Naive B cell (primary cell): ENCODE data around the gene SLC25A51. TPM values are rescaled to one million over a fixed set of nuclear protein-coding genes. Genes with fewer than 3 reads are reported as not detected.
A peak's percentile ranks its signal among the peaks of the same experiment; 100 is the strongest.

Source experiments
- ATAC-seq, 2 donors: fragments of 150-1000 bp; cut with Tn5 transposase; 2 replicates each; pipeline ENCODE4 v1.10.0; 2021; ENCODE audit warnings: low read depth in 2 of 2, mild to moderate bottlenecking in 2 of 2, moderate library complexity in 2 of 2
- DNase-seq: peaks from one replicate; pipeline ENCODE4 v3.0.0; 2022
- H3K27ac Mint-ChIP-seq, 6 donors: one replicate each; pipeline ENCODE4 v1.8.0; 2020 to 2022; ENCODE audit warnings: mild to moderate bottlenecking in 6 of 6, mixed read lengths in 6 of 6, moderate library complexity in 5 of 6, inconsistent platforms in 2 of 6
- H3K27me3 Mint-ChIP-seq, 3 donors: one replicate each; pipeline ENCODE4 v1.8.0; 2021 to 2022; ENCODE audit warnings: mixed read lengths in 3 of 3, mild to moderate bottlenecking in 1 of 3
- H3K36me3 Mint-ChIP-seq, 2 donors: one replicate each; pipeline ENCODE4 v1.8.0; 2020 to 2022; ENCODE audit warnings: mixed read lengths in 2 of 2, inconsistent platforms in 1 of 2, mild to moderate bottlenecking in 1 of 2
- H3K4me1 Mint-ChIP-seq, 3 donors: one replicate each; pipeline ENCODE4 v1.8.0; 2020 to 2022; ENCODE audit warnings: mixed read lengths in 3 of 3, inconsistent platforms in 1 of 3, mild to moderate bottlenecking in 1 of 3, moderate library complexity in 1 of 3
- H3K4me3 Mint-ChIP-seq, 8 donors: one replicate each; pipeline ENCODE4 v1.8.0; 2020 to 2022; ENCODE audit warnings: mild to moderate bottlenecking in 8 of 8, mixed read lengths in 8 of 8, moderate library complexity in 8 of 8, inconsistent platforms in 2 of 8
- H3K9me3 Mint-ChIP-seq, 7 donors: one replicate each; pipeline ENCODE4 v1.8.0; 2020 to 2022; ENCODE audit warnings: mixed read lengths in 7 of 7, mild to moderate bottlenecking in 5 of 7, inconsistent platforms in 2 of 7, moderate library complexity in 1 of 7
- polyA plus RNA-seq, 6 donors: library from polyadenylated mRNA; unstranded; fragments of 300-500 nt; fragmentation: Illumina TruSeq; gene quantifications; one replicate each; pipeline ENCODE4 v1.2.3, GENCODE V29; 2021; ENCODE audit warnings: low read depth in 6 of 6

SLC25A51 gene
- polyA plus RNA-seq, 6 donors from 2014 or later: 7.5 to 11.7 (median 9.7) TPM

DNA sequence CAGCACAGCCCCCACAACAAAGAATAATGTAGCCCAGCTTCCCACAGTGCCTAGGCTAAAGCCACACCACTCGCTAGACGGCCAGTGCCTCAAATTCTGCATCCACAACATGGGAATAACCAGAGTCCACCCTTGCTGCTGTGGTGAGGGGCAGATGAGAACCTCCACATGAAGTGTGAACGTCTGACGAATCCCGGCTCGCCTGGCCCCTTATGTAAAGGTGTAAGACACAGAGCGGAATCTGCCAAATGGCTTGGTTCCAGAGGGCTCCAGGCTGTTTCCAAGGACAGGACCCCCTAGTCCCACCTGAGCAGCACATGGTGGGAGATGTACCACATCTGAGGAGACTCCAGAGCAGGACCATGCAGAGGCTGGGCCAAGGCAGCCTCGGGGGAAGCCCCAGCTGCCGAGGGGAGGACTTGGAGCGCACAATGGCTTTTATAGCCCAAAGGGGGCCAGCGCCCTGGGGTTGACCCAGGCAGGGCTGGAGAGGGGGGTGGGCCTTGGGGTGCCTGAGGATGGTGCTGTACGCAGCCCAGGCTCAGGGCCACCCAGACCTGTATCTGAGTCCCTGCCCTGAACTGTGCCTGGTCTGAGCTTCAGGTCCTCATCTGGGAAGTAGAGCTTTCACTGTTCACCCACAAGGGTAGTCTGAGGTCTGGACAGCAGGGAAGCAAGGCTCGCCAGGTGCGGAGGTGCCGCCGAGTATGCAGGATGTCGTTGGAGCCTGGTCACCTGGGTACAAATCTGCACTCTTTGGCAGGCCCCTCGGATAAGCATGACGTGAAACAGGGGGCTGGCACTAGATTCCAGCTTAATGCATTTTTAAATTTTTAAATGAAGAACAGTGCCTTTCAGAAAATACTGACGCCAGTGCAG, 24.9 kb upstream of the SLC25A51 start:
- H3K36me3 Mint-ChIP-seq: peaks cover 0 to 4% of the 10 kb centered on the region in 2 donors
- no peak overlapping the region for H3K27ac Mint-ChIP-seq

DNA sequence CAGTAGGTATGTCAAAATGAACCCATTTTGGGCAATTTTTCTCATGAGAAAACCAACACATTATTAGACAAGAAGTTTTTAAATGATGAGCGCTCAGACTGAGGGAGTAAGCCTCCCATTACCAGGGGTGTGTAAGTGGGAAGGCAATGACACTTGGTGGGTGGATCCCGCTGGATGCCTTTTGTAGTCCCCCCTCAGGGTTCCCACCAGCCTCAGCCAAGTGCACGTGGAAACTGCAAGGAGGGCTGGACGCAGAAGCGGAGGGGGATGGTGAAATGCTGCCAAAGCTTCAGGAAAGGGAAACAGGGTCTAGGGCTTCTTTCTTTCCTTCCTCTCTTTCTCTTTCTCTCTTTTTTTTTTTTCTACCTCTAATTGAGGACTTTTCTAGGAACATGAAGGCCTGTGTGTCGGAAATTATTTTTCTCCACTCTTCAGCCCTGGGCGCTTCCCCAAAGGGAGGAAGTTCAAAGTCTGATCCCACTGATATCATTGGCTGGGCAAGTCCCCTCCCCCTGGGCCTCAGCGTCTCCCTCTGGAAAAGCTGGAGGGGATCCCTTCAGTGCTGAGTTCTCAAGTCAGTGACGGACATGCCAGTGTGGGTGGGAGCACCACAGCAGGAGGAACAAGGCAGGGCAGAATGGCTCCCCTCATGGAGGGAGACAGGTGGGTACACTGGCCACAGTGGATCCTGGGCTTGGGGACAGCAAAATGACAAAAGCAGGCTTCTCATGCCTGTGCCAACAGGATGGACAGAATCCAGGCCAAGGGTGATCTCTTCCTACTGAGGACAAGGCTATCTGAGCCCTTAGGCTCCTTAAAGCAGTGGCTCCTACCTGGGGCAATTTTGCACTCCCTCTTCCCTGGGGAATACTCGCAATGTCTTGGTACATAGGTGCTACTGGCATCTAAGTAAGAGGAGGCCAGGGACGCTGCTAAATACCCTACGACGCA, 23.9 kb upstream of the SLC25A51 start:
- Mint-ChIP-seq H3K36me3 (peaks cover 0 to 4% of the 10 kb centered on the region in 2 donors), H3K4me1 (no peaks in the 10 kb centered on the region), H3K27me3 (peaks cover 0 to 9% (median 0%) of the 10 kb centered on the region in 3 donors), H3K27ac (no peak overlapping the region), H3K4me3 (peak overlapping the region in 1 of 8 donors; percentile 47), H3K9me3 (peaks cover 0 to 3% (median 0%) of the 10 kb centered on the region in 7 donors)
- ATAC-seq (no peak), DNase-seq (no peak)

More for the DNA sequence above, 24.9 kb upstream of the SLC25A51 start:
- DNase-seq: no peak
- ATAC-seq: no peak
- peak overlapping the region in 1 of 8 donors; percentile 47 for H3K4me3 Mint-ChIP-seq
- H3K4me1 Mint-ChIP-seq: no peaks in the 10 kb centered on the region
- H3K27me3 Mint-ChIP-seq: peaks cover 0 to 9% (median 0%) of the 10 kb centered on the region in 3 donors
- H3K9me3 Mint-ChIP-seq: peaks cover 0 to 3% (median 0%) of the 10 kb centered on the region in 7 donors

DNA sequence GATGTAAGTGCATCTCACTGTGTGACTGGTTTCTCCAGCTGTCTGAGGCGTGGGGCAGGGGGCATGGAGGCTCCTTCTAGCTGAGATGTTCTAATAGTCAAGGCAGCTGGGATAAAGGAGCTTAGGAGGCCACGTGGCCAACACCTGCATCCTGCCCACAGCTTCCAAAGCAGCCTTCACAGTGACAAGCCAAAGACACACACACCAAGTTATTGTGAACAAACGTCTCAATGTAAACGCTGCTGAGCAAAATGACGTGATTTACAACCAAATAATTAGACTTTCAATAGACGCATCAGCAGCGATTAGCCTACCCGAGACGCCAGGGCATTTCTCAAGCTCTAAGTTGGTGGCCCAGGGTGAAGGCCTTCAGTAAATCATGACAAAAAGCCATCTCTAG, 23.2 kb upstream of the SLC25A51 start:
- Mint-ChIP-seq H3K27ac (no peak overlapping the region), H3K27me3 (peaks cover 0 to 9% (median under 1%) of the 10 kb centered on the region in 3 donors), H3K4me1 (no peaks in the 10 kb centered on the region), H3K9me3 (peaks cover 0 to 3% (median 0%) of the 10 kb centered on the region in 7 donors), H3K36me3 (peaks cover 0 to 4% of the 10 kb centered on the region in 2 donors), H3K4me3 (no peak overlapping the region)
- DNase-seq (no peak), ATAC-seq (no peak)

DNA sequence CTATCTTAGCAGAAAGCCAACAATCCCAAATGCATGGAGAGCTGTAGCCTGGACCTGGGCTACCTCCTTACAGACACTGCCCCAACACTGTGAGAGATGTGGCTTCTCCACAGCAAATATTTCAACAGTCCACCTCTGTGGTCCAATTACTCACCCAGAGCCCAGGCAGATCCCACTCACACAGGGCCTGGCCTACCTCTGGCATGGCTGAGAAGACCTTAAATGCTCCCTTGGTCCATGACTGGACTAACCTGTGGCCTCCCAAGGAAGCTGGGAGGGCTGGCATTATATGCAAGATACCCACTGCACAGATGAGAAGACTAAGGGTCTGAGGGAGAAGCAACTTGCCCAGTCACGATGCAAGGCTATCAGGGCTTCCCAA, 22.8 kb upstream of the SLC25A51 start:
- ATAC-seq (no peak), DNase-seq (no peak)
- no peak overlapping the region for H3K4me3 Mint-ChIP-seq
- peaks cover 0 to 3% (median 0%) of the 10 kb centered on the region in 7 donors for H3K9me3 Mint-ChIP-seq
- H3K27ac Mint-ChIP-seq: no peak overlapping the region
- peaks cover 0 to 4% of the 10 kb centered on the region in 2 donors for H3K36me3 Mint-ChIP-seq
- H3K4me1 Mint-ChIP-seq: no peaks in the 10 kb centered on the region
- H3K27me3 Mint-ChIP-seq: peaks cover 0 to 9% (median 5%) of the 10 kb centered on the region in 3 donors

DNA sequence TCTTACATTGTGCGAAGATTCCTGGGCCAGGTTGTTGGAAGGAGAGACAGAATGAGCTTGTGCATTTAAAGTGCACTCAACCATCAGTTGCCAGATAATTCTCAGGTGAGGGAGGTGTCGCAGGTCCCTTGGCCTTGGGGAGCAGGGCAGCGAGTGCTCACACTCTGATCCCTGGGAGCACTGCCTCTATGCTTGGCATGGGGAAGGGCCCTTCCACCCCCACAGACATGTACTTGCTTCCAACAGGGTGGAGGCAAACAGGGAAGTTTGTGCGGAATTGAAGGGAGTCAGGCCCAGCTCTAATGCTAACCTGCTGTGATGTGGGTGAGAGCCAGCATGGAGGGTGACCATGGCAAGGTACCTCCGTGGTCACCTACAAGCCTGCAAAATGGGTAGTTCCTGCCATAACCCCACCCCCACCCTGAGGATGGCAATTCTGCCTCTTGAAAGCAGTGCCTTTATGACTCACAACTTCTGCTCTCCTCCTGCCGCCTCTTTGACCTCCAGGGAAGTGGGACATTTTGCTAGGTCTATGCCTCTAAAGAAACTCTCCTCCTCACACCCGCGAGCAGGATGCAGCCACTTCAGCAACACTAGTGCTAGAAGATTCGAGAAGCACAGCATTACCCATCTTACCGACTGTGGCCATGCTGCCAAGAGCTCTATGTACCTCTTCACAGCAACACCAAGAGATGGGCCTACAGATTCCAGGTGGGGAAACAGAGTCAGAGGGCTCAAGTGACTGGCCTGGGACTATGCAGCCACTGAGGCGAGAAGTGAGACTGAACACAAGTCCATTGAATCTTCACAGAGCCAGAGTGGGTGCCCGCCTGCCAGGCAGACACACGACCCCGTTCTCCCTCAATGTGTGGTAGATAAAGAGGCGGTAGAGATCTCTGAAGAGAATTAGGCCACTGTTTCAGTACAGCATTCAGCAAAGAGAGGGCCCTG, 22.1 kb upstream of the SLC25A51 start:
- DNase-seq (no peak), ATAC-seq (no peak)
- H3K27me3 Mint-ChIP-seq: peaks cover 0 to 12% (median 9%) of the 10 kb centered on the region in 3 donors
- peaks cover 0 to 3% (median 0%) of the 10 kb centered on the region in 7 donors for H3K9me3 Mint-ChIP-seq
- H3K4me1 Mint-ChIP-seq: no peaks in the 10 kb centered on the region
- H3K27ac Mint-ChIP-seq: peak overlapping the region in 1 of 6 donors; percentile 38
- H3K36me3 Mint-ChIP-seq: peaks cover 0 to 4% of the 10 kb centered on the region in 2 donors
- no peak overlapping the region for H3K4me3 Mint-ChIP-seq

DNA sequence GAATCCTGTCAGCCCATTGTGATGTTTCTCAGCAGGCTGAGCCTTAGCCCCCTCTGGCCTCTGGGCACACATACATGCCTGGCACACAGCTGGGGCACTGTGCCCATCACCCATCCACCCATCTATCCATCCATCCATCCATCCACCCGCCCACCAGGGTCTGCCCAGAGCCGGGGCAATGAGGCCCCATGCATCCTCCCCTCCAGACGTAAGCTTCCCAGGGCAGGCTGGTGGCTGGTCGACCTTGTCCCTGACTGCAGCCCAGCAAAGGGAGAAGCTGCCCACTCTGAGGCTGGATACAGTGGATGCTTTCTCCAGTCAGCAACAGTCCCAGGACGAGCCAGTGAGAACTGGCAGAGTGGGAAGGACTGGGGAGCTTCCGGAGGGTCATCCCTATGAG, 21.1 kb upstream of the SLC25A51 start:
- Mint-ChIP-seq H3K27me3 (peaks cover 0 to 12% (median 9%) of the 10 kb centered on the region in 3 donors), H3K4me1 (no peaks in the 10 kb centered on the region), H3K36me3 (no peaks in the 10 kb centered on the region), H3K9me3 (peaks cover 0 to 1% (median 0%) of the 10 kb centered on the region in 7 donors), H3K27ac (no peak overlapping the region), H3K4me3 (no peak overlapping the region)
- ATAC-seq (no peak), DNase-seq (no peak)

DNA sequence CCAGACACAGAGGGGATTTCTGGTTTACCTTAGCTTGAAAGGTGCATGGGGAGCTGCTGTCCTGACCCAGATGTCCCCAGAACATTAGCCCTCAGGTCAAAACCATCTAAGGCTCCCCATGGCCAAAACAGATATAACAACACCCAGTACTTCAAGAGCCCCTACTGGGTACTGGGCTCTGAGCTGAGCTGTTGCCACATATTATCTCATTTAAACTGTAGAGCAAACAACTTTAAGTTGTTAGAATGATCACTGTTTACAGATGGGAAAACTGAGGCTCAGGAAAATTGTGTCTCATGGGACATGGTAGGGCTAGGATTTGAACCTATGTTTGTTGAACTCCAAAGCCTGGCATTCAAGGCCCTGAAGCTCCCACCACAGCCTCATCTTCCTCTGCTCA, 20.6 kb upstream of the SLC25A51 start:
- Mint-ChIP-seq H3K27me3 (peaks cover 0 to 12% (median 9%) of the 10 kb centered on the region in 3 donors), H3K9me3 (no peaks in the 10 kb centered on the region), H3K36me3 (no peaks in the 10 kb centered on the region), H3K4me1 (no peaks in the 10 kb centered on the region), H3K4me3 (no peak overlapping the region), H3K27ac (no peak overlapping the region)
- DNase-seq (no peak), ATAC-seq (no peak)

DNA sequence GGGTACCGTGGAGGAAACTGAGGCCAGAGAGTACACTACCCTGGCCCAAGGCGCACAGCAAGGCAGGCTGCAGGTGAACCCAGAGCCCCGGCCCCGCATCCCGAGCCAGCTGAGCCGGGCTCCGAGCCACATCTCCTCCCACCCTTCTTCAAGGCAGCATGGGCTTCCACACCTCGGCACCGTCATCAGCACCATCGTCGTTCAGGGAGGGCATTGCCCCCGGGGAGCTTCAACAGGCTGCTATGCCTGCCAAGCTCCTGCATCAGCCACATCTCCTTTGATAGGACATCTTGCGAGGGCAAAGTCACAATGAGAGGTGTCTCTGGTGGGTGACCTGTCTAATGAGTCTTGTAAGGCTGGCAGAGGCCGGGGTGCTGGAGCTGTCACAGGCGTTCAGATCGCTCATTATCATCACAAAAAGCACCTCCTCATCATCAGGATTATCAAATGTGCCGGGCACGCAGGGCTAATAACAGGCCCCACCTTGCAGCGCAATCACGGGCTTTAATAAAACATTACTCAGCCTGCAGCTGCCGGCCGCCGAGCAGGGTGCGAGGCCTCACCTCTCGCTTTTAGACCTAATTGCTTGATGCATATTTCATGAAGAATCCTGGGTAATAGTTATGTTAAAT, 20.0 kb upstream of the SLC25A51 start:
- H3K9me3 Mint-ChIP-seq: no peaks in the 10 kb centered on the region
- H3K36me3 Mint-ChIP-seq: no peaks in the 10 kb centered on the region
- no peak overlapping the region for H3K4me3 Mint-ChIP-seq
- H3K27ac Mint-ChIP-seq: no peak overlapping the region
- H3K4me1 Mint-ChIP-seq: no peaks in the 10 kb centered on the region
- peaks cover 0 to 12% (median 9%) of the 10 kb centered on the region in 3 donors for H3K27me3 Mint-ChIP-seq
- DNase-seq (no peak), ATAC-seq (no peak)

DNA sequence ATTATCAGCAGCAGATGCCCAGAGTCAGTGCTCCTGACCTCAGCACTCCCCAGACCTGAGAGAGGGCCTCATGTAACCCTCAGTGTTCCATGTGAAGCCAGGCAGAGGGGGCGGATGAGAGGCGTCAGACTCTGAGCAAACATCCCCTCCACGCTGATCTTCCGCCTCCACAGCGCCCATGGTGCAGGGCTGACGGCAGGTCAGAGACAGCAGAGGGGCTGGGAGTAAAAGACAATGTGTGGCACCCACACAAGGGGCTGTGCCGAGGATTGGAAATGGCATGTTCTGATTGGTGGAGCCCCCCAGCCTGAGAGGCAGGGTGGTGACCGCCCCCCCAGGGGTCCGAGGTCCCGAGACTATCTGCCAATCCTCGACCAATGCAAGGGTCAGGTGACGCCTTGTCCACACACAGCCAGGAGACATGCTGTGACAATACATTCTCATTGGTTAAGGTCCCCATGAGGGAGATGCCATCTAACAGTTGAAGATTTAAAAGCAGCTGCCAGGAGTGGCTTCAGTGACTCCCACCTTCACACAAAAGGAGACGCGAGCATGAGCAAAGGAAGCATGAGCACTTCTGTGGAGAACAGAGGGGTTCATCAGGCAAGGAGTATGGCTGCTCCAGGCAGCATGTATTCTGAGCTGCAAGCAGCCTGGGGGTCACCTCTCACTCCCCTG, 19.3 kb upstream of the SLC25A51 start:
- H3K27me3 Mint-ChIP-seq: peaks cover 0 to 12% (median 5%) of the 10 kb centered on the region in 3 donors
- no peak overlapping the region for H3K4me3 Mint-ChIP-seq
- H3K9me3 Mint-ChIP-seq: no peaks in the 10 kb centered on the region
- H3K36me3 Mint-ChIP-seq: no peaks in the 10 kb centered on the region
- DNase-seq (no peak), ATAC-seq (no peak)
- H3K4me1 Mint-ChIP-seq: no peaks in the 10 kb centered on the region
- H3K27ac Mint-ChIP-seq: no peak overlapping the region

DNA sequence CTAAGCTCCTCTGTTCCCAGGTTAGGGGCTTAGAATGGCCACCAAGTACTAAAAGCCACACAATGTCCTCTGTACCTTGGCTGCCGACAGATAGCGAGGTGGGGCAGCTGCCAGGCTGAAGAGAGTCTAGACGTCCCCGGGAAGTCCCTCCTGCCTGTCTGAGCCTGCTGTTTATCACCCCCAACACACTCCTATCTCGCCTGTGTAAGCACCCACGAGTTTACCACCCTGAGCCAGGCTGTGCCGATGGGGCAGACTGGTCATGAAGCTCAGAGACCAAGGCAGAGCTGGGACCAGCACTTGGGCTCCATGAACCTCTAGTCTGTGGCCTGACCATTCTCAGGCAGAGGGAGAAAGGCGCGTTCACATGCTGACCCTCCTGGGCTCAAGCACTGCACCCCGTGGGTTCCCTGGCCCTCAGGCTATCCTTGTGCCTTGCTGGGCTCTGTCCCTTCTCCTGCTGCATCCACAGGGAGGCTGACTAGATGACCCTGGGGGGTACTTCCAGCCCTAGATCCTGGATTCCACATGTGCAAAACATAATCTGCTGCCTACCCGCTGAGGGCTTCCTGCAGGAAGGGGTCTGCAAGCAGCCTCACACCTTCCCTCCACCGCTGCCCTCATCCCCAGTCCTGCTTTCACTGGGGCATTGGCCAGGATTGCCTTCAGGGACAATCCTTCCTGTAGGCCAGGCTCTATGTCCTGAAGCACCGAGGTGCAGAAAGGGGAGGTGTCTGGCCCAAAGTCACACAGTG, 18.6 kb upstream of the SLC25A51 start:
- Mint-ChIP-seq H3K4me1 (no peaks in the 10 kb centered on the region), H3K36me3 (no peaks in the 10 kb centered on the region), H3K4me3 (no peak overlapping the region), H3K9me3 (no peaks in the 10 kb centered on the region), H3K27ac (no peak overlapping the region), H3K27me3 (peaks cover 0 to 12% (median 4%) of the 10 kb centered on the region in 3 donors)
- DNase-seq (no peak), ATAC-seq (no peak)

DNA sequence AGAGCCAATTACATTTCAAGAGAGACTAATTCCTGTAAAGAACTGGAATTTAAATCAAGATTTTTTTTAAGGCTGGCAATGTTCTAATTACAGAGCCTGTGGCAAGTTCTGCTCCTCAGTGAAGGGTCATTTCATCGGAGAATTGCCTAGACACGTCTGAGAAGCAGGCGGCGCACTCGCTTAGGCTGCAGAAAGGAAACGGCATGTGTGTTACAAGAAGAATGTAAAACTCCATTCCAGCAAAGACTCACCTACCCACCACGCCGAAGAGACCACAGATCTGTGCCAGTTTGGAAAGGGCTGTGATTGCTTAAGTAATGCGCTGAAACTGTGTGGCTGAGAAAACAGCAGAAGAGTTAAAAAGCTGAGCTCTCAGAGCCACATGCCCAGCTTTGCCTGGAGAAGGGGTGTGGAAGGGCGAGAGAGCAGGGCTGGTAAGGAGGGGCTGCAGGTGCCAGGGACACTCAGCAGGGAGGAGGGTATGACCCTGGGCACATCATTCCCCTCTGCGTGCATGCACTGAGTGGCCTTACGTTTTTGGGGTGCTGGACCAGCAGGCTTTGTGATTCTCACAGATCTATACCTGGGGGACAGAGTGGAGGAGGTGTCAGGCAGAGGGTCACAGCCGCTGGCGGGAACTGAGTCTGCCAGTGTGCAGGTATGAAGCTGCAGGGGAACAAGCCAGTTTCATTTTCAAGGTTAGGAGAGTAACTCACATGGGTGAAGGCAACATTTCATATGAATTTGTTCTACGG, 17.8 kb upstream of the SLC25A51 start:
- DNase-seq: no peak
- Mint-ChIP-seq H3K9me3 (no peaks in the 10 kb centered on the region), H3K27ac (peak overlapping the region in 1 of 6 donors; percentile 16), H3K36me3 (no peaks in the 10 kb centered on the region), H3K4me1 (no peaks in the 10 kb centered on the region), H3K27me3 (peaks cover 0 to 12% (median 4%) of the 10 kb centered on the region in 3 donors), H3K4me3 (no peak overlapping the region)
- ATAC-seq: no peak
